Posterior cingulate gyrus (tissue), 11 donors: ENCODE measurements around the gene EDDM3A.
"Not testable (repeated sequence)": the region's sequence is repeated elsewhere in the genome, so short reads cannot be mapped to it uniquely, and the experiment has no call there.

Experiments
- DNase-seq, 10 donors: peaks; one replicate each; pipeline versions ENCODE4 v3.0.0 to v3.0.0-alpha.2; 2020 to 2021; ENCODE audit warnings: mixed read lengths in 3 of 10
- intact Hi-C: fragments of 100-400 bp; cut with DNase I; formaldehyde crosslinking; loops from one replicate; pipeline ENCODE4 v1.15.1; 2023

EDDM3A gene

DNA sequence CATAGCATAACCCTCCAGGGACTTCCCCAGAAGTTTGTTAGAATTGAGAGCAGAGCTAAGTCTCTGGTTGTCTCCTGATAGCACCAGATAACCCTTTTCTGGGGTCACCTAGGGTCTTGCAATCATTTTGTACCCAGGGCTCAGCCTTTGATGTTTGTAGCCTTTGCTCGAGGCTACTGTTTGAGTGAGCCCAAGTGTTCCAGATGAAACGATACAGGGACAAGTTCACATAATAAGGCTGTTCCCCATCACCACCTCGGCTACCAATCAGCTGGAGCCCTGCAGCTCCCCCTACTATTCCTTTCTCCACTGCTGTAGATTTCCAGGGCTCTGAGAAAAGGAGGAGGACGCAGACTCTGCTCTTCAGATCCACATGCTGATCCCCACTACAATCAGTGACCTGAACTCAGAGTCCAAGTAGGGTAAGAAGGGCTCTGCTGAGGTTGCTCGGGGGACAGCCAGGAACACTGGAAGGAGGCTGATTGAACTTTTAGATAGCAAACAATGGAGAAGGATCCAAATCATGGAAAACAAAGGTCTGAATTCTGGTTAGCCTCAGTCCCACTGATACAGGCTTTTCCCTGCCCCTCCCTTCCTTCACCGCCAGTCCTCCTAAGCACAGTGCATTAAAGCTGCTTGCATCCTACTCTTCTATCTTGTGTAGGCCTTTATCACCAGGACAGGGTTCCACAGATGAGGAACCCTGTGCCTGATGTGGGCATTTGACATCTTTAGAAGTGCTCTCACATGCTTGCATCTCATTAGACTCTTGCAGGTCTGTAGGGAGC is at the start of gene EDDM3A:
TSS of gene EDDM3A (plus strand) at position 317 of the 788 bp plus-strand sequence. CDS start 1,694 bp downstream, outside the sequence.
- DNase-seq: no peak
- intact Hi-C loops: no loop called here

DNA sequence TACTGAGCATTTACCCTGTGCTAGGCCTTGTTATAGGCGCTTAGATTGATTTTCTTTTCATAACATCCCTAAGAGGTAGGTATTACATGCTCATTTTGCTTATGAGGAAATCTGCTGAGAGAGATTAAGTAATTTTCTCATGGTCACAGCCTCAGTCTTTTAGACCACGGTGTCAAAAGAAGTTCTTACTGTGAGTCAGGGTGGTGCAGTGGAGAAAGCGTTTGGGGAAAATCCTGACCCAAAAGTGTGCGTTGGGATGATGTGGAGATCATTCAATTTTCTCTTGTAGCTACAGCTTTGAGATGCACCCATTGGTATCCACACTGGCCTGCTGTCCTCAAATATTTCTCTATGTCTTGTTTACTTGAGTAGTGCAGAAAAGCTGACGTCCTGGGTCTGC is 48.9 kb upstream of the EDDM3A start:
- DNase-seq: no peak
- intact Hi-C loops: loop anchor here (1.0 to 5.0 kb wide), 2 partner anchors 159 to 276 kb away; no protein-coding TSS in a partner anchor

- intact Hi-C loops: loop anchor here (1.0 to 5.0 kb wide), 2 partner anchors 158 to 275 kb away; no protein-coding TSS in a partner anchor
- DNase-seq: peak in 7 of 10 donors; percentile 66 to 95 (median 77)
These were observed 48.2 kb upstream of the EDDM3A start for GRCh38 chr14:20697273-20698017.

DNA sequence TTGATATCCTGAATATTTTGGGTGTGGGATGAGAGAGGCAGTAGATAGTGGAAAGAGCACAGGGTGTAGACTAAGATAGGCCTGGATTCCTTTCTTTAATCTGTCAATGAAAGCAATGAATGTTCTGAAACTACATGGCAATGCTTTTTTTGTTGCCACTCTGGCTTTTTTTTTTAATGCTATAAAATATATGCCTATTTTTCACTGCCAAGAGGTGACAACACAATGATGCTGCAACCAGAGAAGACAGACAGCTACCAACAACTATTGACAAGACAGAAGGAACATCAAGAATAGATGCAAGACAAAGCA is 47.7 kb upstream of the EDDM3A start:
- no peak for DNase-seq
- intact Hi-C loops: loop anchor here (5.0 kb wide), 1 partner anchor 274 kb away; no protein-coding TSS in a partner anchor

DNA sequence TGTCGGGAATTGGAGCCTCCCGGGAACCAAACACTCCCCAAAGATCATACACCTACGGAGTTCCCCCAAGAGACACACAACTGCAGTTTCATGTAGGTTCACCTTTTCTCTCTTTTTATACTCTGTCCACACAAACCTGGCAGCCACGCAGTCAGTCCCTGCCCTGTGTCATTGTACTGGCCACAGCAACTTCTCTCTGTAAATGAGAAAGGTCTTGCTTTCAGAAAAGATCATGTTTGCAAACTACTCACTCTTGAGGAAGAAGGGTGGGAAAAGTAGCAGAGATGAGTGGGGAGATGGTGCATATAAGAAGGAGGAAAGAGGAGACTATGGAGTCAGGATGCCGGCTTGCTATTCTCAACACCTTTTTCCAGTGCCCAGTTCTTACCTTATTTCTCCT is 46.8 kb upstream of the EDDM3A start:
- intact Hi-C loops: loop anchor here (5.0 kb wide), 1 partner anchor 273 kb away; no protein-coding TSS in a partner anchor

GRCh38 chr14:20699931-20700330 is 45.8 kb upstream of the EDDM3A start:
- no peak for DNase-seq
- intact Hi-C loops: loop anchor here (5.0 kb wide), 2 partner anchors 172 to 272 kb away; no protein-coding TSS in a partner anchor

More for the DNA sequence above, 46.8 kb upstream of the EDDM3A start:
- no peak for DNase-seq

DNA sequence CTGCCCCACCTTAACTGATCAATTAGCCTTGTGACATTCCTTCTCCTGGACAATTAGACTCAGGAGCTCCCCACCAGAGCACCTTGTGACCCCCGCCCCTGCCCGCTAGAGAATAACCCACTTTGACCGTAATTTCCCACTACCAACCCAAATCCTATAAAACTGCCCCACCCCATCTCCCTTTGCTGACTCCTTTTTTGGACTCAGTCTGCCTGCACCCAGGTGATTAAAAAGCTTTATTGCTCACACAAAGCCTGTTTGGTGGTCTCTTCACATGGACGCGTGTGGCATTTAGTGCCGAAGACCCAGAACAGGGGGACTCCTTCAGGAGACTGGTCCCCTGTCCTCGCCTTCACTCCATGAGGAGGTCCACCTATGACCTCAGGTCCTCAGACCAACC is 44.7 kb upstream of the EDDM3A start:
- intact Hi-C loops: loop anchor here (5.0 kb wide), 1 partner anchor 171 kb away; no protein-coding TSS in a partner anchor
- DNase-seq: not testable (repeated sequence)

GRCh38 chr14:20706657-20707355 is 38.9 kb upstream of the EDDM3A start:
- DNase-seq: no peak
- intact Hi-C loops: no loop called here

- DNase-seq: no peak
- intact Hi-C loops: no loop called here
These were observed 38.1 kb upstream of the EDDM3A start for GRCh38 chr14:20707622-20708021.

DNA sequence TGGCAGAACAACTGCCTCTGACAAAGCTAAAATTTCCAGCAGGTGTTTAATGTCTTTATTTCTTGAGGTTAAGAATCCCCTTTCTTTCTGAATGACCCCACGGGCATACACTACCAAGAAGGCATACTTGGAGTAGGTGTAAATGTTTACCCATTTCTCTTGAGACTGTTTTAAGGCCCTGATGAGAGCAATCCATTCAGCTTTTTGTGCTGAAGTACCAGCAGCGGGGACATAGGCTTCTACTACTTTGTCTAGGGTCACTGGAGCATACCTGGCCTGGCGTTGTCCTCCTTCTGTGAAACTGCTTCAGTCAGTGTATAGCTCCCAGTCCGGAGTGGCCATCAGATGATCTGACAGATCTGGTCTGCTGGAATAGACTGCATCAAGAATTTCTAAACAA is 34.4 kb upstream of the EDDM3A start:
- DNase-seq: no peak
- intact Hi-C loops: no loop called here

DNA sequence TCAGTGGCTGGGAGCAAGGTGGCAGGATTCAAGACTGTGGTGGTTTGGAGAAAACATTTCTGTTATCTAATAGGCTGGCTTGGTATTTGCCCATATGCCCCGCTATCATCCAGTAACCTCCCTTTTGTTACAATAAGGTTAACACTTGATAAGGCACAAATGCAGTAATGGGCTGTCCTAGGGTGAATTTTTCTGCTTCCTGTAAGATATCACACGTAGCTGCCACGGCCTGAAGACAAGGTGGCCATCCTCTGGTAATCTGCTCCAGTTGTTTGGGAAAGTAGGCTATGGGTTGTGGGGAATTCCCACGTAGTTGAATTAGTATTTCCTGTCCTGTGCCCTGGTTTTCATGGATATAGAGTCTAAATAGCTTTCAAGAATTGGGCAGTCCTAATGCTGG is 34.0 kb upstream of the EDDM3A start:
- no peak for DNase-seq

GRCh38 chr14:20712904-20713303 is 32.8 kb upstream of the EDDM3A start:
- DNase-seq: no peak

More for the DNA sequence above, 34.0 kb upstream of the EDDM3A start:
- intact Hi-C loops: no loop called here

DNA sequence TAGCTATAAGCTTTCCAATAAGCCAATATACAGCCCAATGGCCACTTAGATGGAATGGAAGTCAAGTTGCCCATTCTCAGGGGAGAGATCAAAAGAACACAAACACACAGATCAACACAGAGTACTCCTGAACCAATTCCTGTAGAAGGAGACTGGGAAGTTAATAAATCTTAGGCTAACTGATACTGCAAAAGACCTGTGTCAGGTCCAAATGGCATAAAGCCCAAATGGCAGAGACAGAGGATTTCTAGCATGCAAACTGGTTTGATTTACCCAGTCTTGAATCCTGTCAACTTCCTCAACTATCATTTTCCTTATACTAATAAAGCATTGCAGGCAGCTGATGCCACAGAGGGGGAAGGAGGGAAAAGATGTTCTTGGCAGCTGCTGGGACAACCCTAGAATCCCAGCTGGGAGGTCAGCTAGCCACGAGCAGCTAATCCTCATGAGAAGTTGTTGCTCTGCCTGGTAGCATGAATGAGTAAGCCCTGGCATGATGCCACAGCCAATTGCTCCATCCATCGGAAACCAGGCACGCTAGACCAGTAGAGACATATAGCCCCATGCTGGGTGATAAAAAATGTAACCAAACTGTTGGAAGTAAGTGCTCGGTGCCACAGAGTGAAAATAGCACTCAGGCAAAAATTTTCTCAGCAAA is 31.0 kb upstream of the EDDM3A start:
- intact Hi-C loops: no loop called here

More at GRCh38 chr14:20712904-20713303, 32.8 kb upstream of the EDDM3A start:
- intact Hi-C loops: no loop called here

GRCh38 chr14:20719777-20720176 is 25.9 kb upstream of the EDDM3A start:
- intact Hi-C loops: no loop called here
- no peak for DNase-seq

More for the DNA sequence above, 31.0 kb upstream of the EDDM3A start:
- DNase-seq: peak in 6 of 10 donors; percentile 24 to 93 (median 46)

GRCh38 chr14:20720741-20721140 is 24.9 kb upstream of the EDDM3A start:
- intact Hi-C loops: no loop called here

DNA sequence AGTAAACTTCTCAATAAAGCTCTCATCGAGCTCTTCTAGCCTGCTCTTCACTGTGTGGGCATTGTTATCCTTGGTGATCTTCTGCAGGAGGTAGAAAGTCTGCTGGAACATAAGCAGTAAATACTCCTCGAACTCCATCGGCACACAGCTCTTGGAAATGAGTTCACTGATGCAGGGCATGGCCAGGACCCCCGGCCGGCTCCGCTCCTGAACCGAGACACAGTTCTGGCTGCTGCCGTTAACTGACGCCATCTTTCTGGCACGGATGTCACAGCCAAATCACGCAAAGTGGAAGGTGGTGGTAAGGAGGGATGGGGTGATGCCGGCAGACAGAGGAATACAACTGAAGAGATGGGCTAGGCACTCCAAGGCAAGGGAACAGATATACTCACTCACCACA is 23.7 kb upstream of the EDDM3A start:
- no peak for DNase-seq
- intact Hi-C loops: no loop called here

More at GRCh38 chr14:20720741-20721140, 24.9 kb upstream of the EDDM3A start:
- DNase-seq: no peak

GRCh38 chr14:20723488-20723887 is 22.2 kb upstream of the EDDM3A start:
- intact Hi-C loops: no loop called here
- peak in 2 of 10 donors; percentile 20 to 75 for DNase-seq

DNA sequence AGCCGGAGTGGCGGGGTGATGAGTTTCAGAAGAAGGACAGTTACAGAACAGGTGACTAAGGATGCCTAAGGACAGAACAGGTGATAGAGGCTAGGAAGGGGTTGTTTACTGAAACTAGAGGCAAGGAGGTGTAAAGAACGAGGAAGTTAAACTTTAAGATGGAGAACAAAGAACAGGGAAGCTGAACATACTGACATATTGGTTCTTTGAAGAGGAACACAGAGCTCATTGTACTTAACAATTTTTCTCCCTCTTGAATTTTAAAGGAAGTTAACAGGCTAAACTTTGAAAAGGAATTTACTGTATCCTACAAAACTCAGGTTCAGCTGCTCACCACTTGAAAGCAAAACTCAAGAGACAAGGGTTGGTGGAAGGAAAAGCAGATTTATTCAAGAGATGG is 19.6 kb upstream of the EDDM3A start:
- intact Hi-C loops, DNase-seq: not testable (repeated sequence)

DNA sequence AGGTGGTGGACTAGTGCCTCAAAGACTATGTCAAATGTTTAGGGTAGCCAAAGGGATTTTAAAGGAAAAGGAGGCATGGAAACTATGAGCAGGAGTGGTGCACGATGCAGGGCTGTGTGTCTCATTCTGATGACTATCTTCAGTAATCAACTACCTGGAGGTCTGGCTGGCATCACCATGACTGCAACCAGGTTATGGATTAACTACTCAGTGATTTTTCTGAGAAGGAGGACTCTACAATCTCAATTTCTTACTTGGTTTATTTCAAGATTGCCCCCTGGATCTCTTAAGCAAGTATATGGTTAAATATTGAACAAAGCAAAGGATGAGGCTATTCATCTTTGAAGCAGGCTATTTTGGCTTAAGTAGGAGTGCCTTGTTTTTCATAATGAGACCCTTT is 19.2 kb upstream of the EDDM3A start:
- DNase-seq: no peak
- intact Hi-C loops: no loop called here

DNA sequence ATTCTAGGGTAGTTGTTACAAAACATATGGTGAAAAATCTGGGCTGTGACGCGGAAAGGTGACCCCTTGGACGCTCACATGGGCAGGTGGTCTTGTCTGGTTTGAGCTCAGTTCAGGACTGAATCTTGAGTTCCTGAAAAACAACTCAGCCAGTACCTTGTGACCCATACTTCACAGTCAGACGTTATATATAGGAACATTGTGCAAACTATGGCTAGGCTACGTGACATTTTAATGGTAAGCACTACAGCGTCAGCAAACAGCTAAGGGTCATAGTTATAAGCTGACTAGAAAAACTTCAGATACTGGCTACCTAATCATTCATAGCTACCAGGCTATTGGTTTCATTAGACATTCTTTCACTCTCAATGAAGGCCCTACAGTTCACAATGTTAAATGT is 14.8 kb upstream of the EDDM3A start:
- no peak for DNase-seq
- intact Hi-C loops: no loop called here
